Measurements from ENCODE around the gene SDK1. TPM values are rescaled to one million over a fixed set of nuclear protein-coding genes. Genes with fewer than 3 reads are reported as not detected.

The SDK1 gene
- total RNA-seq, 1 donor from 2014 or later: 4.3 TPM

- Mint-ChIP-seq H3K9me3 (ENCODE audit: unreplicated experiment) (no peaks in the 10 kb centered on the region), H3K4me3 (ENCODE audit: unreplicated experiment) (no peak overlapping the region), H3K4me1 (ENCODE audit: unreplicated experiment) (peaks cover 5% of the 10 kb centered on the region), H3K36me3 (ENCODE audit: low read depth, unreplicated experiment) (no peaks in the 10 kb centered on the region), H3K27ac (ENCODE audit: unreplicated experiment) (no peak overlapping the region), H3K27me3 (ENCODE audit: unreplicated experiment) (peaks cover 5% of the 10 kb centered on the region)
- TF ChIP-seq CTCF (IDR thresholded peaks at IDR 0.05; ENCODE audit: unreplicated experiment): no peak
- DNase-seq (ENCODE audit: low spot score): no peak
These were observed 616.4 kb downstream of the SDK1 start for GRCh38 chr7:3917436-3917835.

- Mint-ChIP-seq H3K4me1 (ENCODE audit: unreplicated experiment) (peaks cover 5% of the 10 kb centered on the region), H3K36me3 (ENCODE audit: low read depth, unreplicated experiment) (no peaks in the 10 kb centered on the region)
- no peak for DNase-seq (ENCODE audit: low spot score)
These were observed 617.5 kb downstream of the SDK1 start for GRCh38 chr7:3918576-3918975.

GRCh38 chr7:3922175-3922635 lies 621.2 kb downstream of the SDK1 start:
- Mint-ChIP-seq H3K27me3 (ENCODE audit: unreplicated experiment) (peaks cover 5% of the 10 kb centered on the region), H3K36me3 (ENCODE audit: low read depth, unreplicated experiment) (no peaks in the 10 kb centered on the region), H3K4me3 (ENCODE audit: unreplicated experiment) (no peak overlapping the region), H3K4me1 (ENCODE audit: unreplicated experiment) (peaks cover 4% of the 10 kb centered on the region), H3K9me3 (ENCODE audit: unreplicated experiment) (no peaks in the 10 kb centered on the region), H3K27ac (ENCODE audit: unreplicated experiment) (no peak overlapping the region)
- DNase-seq (ENCODE audit: low spot score): peak; percentile 7
- TF ChIP-seq CTCF (IDR thresholded peaks at IDR 0.05; ENCODE audit: unreplicated experiment): no peak

More at GRCh38 chr7:3918576-3918975, 617.5 kb downstream of the SDK1 start:
- peaks cover 2% of the 10 kb centered on the region for H3K27me3 Mint-ChIP-seq (ENCODE audit: unreplicated experiment)
- H3K27ac Mint-ChIP-seq (ENCODE audit: unreplicated experiment): no peak overlapping the region
- no peak for TF ChIP-seq CTCF (IDR thresholded peaks at IDR 0.05; ENCODE audit: unreplicated experiment)
- no peaks in the 10 kb centered on the region for H3K9me3 Mint-ChIP-seq (ENCODE audit: unreplicated experiment)
- H3K4me3 Mint-ChIP-seq (ENCODE audit: unreplicated experiment): no peak overlapping the region

GRCh38 chr7:3923307-3923918 lies 622.4 kb downstream of the SDK1 start:
- DNase-seq (ENCODE audit: low spot score): no peak
- Mint-ChIP-seq H3K9me3 (ENCODE audit: unreplicated experiment) (no peaks in the 10 kb centered on the region), H3K27ac (ENCODE audit: unreplicated experiment) (no peak overlapping the region), H3K36me3 (ENCODE audit: low read depth, unreplicated experiment) (no peaks in the 10 kb centered on the region), H3K4me1 (ENCODE audit: unreplicated experiment) (peaks cover 4% of the 10 kb centered on the region), H3K4me3 (ENCODE audit: unreplicated experiment) (no peak overlapping the region), H3K27me3 (ENCODE audit: unreplicated experiment) (peaks cover 5% of the 10 kb centered on the region)
- TF ChIP-seq CTCF (IDR thresholded peaks at IDR 0.05; ENCODE audit: unreplicated experiment): no peak

- DNase-seq (ENCODE audit: low spot score): no peak
- TF ChIP-seq CTCF (IDR thresholded peaks at IDR 0.05; ENCODE audit: unreplicated experiment): no peak
- H3K4me3 Mint-ChIP-seq (ENCODE audit: unreplicated experiment): no peak overlapping the region
- H3K27ac Mint-ChIP-seq (ENCODE audit: unreplicated experiment): no peak overlapping the region
- no peaks in the 10 kb centered on the region for H3K9me3 Mint-ChIP-seq (ENCODE audit: unreplicated experiment)
- H3K36me3 Mint-ChIP-seq (ENCODE audit: low read depth, unreplicated experiment): no peaks in the 10 kb centered on the region
- H3K27me3 Mint-ChIP-seq (ENCODE audit: unreplicated experiment): peaks cover 5% of the 10 kb centered on the region
- H3K4me1 Mint-ChIP-seq (ENCODE audit: unreplicated experiment): peaks cover 4% of the 10 kb centered on the region
These were observed 623.2 kb downstream of the SDK1 start for GRCh38 chr7:3924277-3924676.

Data from endothelial cell (in vitro differentiated cells).